Measurements from ENCODE around the gene GRB10. TPM values are rescaled to one million over a fixed set of nuclear protein-coding genes. Genes with fewer than 3 reads are reported as not detected.

Gene GRB10
- total and polyA plus RNA-seq, 4 donors = 10.7 to 53.1 (median 17.5) TPM

GRCh38 chr7:50766106-50766848, 16.4 kb downstream of the GRB10 start:
- H3K4me1 ChIP-seq (ENCODE audit: control insufficient read depth in 4 of 4, insufficient read depth in 4 of 4, low read length in 3 of 4) = peaks cover 6 to 42% (median 21%) of the 10 kb centered on the region in 4 donors
- no peak overlapping the region for H3K9ac ChIP-seq (ENCODE audit: low read depth in 1 of 2, low read length in 2 of 2)
- no peaks in the 10 kb centered on the region for H3K9me3 ChIP-seq (ENCODE audit: control insufficient read depth in 4 of 4, low read length in 3 of 4)
- 77% methylated on average over 5 of the region's 5 CpGs for WGBS
- no peak overlapping the region for H3K4me3 ChIP-seq (ENCODE audit: low read depth in 1 of 3, low read length in 3 of 3)
- H3K36me3 ChIP-seq (ENCODE audit: control insufficient read depth in 4 of 4, insufficient read depth in 3 of 4, low read depth in 1 of 4, low read length in 3 of 4) = no peaks in the 10 kb centered on the region
- H3K27me3 ChIP-seq (ENCODE audit: control insufficient read depth in 4 of 4, insufficient read depth in 4 of 4, low read length in 3 of 4) = no peaks in the 10 kb centered on the region
- no peak overlapping the region for H3K27ac ChIP-seq (ENCODE audit: low read depth in 1 of 2, low read length in 2 of 2)
- no peak for TF ChIP-seq FOXA2 (IDR thresholded peaks at IDR 0.05)
- TF ChIP-seq RXRA (IDR thresholded peaks at IDR 0.05) = no peak
- no peak for TF ChIP-seq TAF1 (conservative IDR thresholded peaks at IDR 0.05)
- TF ChIP-seq MAX (IDR thresholded peaks at IDR 0.05) = no peak
- no peak for TF ChIP-seq EGR1 (IDR thresholded peaks at IDR 0.05; ENCODE audit: low read depth in 2 of 2)
- no peak for TF ChIP-seq YY1 (IDR thresholded peaks at IDR 0.05)
- TF ChIP-seq, protein P1, sequence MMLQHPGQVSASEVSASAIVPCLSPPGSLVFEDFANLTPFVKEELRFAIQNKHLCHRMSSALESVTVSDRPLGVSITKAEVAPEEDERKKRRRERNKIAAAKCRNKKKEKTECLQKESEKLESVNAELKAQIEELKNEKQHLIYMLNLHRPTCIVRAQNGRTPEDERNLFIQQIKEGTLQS (IDR thresholded peaks at IDR 0.05) = no peak
- no peak for TF ChIP-seq HNF4G (IDR thresholded peaks at IDR 0.05)
- TF ChIP-seq JUND (IDR thresholded peaks at IDR 0.05) = no peak
- no peak for TF ChIP-seq HNF4A (conservative IDR thresholded peaks at IDR 0.05)
- TF ChIP-seq SP1 (IDR thresholded peaks at IDR 0.05) = no peak
- no peak for DNase-seq (ENCODE audit: low spot score)

DNA sequence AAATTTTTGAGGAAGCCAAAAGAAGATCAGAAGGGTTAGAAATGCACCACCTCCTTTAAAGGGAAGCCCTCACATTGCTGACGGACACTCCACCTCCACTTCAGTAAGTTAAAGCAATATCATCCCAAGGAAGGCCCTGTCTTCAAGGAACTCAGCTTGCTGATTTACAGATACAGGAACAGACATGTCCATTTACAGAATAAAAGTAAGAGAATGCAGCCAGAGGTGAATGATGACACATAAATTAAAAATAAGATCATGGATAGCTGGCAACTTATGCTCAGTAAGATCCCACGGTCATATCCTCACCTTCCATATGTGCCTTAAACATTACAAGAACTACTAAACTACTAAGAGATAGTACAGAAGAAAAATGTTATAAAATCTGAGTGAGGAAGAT, 20.4 kb downstream of the GRB10 start:
- 95% methylated on average over 2 of the region's 2 CpGs for WGBS
- TF ChIP-seq RAD21 (IDR thresholded peaks at IDR 0.05) = no peak
- no peak for TF ChIP-seq RXRA (IDR thresholded peaks at IDR 0.05)
- TF ChIP-seq, protein P2, sequence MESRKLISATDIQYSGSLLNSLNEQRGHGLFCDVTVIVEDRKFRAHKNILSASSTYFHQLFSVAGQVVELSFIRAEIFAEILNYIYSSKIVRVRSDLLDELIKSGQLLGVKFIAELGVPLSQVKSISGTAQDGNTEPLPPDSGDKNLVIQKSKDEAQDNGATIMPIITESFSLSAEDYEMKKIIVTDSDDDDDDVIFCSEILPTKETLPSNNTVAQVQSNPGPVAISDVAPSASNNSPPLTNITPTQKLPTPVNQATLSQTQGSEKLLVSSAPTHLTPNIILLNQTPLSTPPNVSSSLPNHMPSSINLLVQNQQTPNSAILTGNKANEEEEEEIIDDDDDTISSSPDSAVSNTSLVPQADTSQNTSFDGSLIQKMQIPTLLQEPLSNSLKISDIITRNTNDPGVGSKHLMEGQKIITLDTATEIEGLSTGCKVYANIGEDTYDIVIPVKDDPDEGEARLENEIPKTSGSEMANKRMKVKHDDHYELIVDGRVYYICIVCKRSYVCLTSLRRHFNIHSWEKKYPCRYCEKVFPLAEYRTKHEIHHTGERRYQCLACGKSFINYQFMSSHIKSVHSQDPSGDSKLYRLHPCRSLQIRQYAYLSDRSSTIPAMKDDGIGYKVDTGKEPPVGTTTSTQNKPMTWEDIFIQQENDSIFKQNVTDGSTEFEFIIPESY (IDR thresholded peaks at IDR 0.05) = no peak
- TF ChIP-seq, protein P3, sequence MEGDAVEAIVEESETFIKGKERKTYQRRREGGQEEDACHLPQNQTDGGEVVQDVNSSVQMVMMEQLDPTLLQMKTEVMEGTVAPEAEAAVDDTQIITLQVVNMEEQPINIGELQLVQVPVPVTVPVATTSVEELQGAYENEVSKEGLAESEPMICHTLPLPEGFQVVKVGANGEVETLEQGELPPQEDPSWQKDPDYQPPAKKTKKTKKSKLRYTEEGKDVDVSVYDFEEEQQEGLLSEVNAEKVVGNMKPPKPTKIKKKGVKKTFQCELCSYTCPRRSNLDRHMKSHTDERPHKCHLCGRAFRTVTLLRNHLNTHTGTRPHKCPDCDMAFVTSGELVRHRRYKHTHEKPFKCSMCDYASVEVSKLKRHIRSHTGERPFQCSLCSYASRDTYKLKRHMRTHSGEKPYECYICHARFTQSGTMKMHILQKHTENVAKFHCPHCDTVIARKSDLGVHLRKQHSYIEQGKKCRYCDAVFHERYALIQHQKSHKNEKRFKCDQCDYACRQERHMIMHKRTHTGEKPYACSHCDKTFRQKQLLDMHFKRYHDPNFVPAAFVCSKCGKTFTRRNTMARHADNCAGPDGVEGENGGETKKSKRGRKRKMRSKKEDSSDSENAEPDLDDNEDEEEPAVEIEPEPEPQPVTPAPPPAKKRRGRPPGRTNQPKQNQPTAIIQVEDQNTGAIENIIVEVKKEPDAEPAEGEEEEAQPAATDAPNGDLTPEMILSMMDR (IDR thresholded peaks at IDR 0.05; ENCODE audit: low read depth, low read length, missing input control) = no peak
- TF ChIP-seq TAF1 (conservative IDR thresholded peaks at IDR 0.05) = no peak
- no peak for TF ChIP-seq EGR1 (IDR thresholded peaks at IDR 0.05; ENCODE audit: low read depth in 2 of 2)
- TF ChIP-seq MAX (IDR thresholded peaks at IDR 0.05) = no peak
- TF ChIP-seq GABPA (IDR thresholded peaks at IDR 0.05 in 1 of 2, conservative IDR thresholded peaks at IDR 0.05 in 1 of 2) = no peak
- no peak for TF ChIP-seq REST (IDR thresholded peaks at IDR 0.05)
- no peak for TF ChIP-seq JUND (IDR thresholded peaks at IDR 0.05)
- no peak for TF ChIP-seq FOXA1 (IDR thresholded peaks at IDR 0.05)
- TF ChIP-seq, protein P1 (IDR thresholded peaks at IDR 0.05) = no peak
- no peak for TF ChIP-seq HNF4A (conservative IDR thresholded peaks at IDR 0.05)
- TF ChIP-seq NR2F2 (IDR thresholded peaks at IDR 0.05) = no peak
- H3K36me3 ChIP-seq (ENCODE audit: control insufficient read depth in 4 of 4, insufficient read depth in 3 of 4, low read depth in 1 of 4, low read length in 3 of 4) = no peaks in the 10 kb centered on the region
- H3K4me1 ChIP-seq (ENCODE audit: control insufficient read depth in 4 of 4, insufficient read depth in 4 of 4, low read length in 3 of 4) = peaks cover 2 to 13% (median 10%) of the 10 kb centered on the region in 4 donors
- no peaks in the 10 kb centered on the region for H3K9me3 ChIP-seq (ENCODE audit: control insufficient read depth in 4 of 4, low read length in 3 of 4)
- H3K27me3 ChIP-seq (ENCODE audit: control insufficient read depth in 4 of 4, insufficient read depth in 4 of 4, low read length in 3 of 4) = no peaks in the 10 kb centered on the region
- DNase-seq (ENCODE audit: low spot score) = no peak
- H3K4me3 ChIP-seq (ENCODE audit: low read depth in 1 of 3, low read length in 3 of 3) = no peak overlapping the region
- H3K27ac ChIP-seq (ENCODE audit: low read depth in 1 of 2, low read length in 2 of 2) = no peak overlapping the region
- no peak overlapping the region for H3K9ac ChIP-seq (ENCODE audit: low read depth in 1 of 2, low read length in 2 of 2)
